HG02870 (cell line): Measurements from ENCODE around the gene SPEF2.

Experiments used
- ATAC-seq: cut with Tn5 transposase; IDR thresholded peaks from one replicate; pipeline ENCODE4 v1.9.1; 2021; ENCODE audit warnings: mild to moderate bottlenecking, moderate library complexity; ENCODE audit not compliant: unreplicated experiment

The SPEF2 gene

GRCh38 chr5:35698047-35698808 is 80.6 kb downstream of the SPEF2 start:
- ATAC-seq = no peak

DNA sequence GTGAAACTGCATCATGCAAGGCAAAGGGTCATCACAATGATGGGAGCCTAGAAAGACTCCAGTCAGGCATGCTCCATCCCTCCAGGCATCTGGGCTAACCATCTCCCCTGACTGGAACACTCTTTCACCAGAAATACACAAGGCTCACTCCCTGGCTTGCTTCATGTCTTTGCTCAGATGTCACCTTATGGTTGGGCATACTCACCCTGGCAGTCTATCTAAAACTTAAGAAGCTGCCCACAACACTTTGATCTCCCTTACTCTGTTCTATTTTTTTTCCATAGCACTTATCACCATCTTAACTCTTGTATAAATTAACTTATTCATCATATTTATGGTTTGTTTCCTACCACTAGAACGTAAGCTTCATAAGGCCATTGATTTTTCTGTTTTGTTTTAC is 90.0 kb downstream of the SPEF2 start:
- no peak for ATAC-seq

- no peak for ATAC-seq
Observed at GRCh38 chr5:35709688-35710087, 92.0 kb downstream of the SPEF2 start.

DNA sequence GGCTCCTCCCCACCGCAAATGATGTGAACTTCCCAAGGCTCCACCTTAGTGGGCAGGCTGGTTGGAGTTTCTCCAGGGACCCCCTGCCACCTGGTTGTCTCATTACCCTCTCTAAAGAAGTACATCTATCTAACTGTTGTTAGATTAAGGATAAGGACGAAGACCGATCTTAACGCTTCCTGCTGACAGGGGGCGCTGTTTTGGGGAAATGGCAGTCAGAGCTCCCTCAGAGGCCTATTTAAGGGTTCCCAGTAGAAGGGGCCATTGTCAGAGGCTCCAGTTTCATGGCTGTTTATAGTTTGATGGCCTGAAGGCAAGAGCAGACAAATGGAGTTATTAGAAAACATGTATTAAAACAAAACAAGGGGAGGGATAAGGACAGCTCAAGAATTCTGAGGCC is 100.1 kb downstream of the SPEF2 start:
- no peak for ATAC-seq

DNA sequence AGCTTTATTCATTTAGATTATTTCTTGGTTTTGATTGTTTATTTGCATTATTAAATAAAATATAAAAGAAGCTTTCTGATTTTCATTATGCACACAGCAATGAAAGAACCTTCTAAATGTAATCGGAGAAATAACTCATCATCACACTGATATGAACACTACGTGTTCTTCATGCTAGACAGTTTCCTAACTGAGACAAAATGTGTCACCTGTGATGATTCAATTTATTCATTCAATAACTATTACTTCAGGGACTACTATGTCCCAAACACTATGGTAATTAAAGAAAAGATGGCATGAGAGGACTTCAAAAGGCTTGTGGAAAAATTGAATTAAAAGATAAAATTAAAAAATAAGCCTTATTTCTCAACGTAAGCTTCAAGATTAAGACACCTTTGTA is 118.1 kb downstream of the SPEF2 start:
- no peak for ATAC-seq

- no peak for ATAC-seq
Observed at GRCh38 chr5:35736280-35736679, 118.6 kb downstream of the SPEF2 start.

- ATAC-seq = no peak
Observed at GRCh38 chr5:35741126-35741716, 123.6 kb downstream of the SPEF2 start.

GRCh38 chr5:35741971-35742370 is 124.3 kb downstream of the SPEF2 start:
- no peak for ATAC-seq

DNA sequence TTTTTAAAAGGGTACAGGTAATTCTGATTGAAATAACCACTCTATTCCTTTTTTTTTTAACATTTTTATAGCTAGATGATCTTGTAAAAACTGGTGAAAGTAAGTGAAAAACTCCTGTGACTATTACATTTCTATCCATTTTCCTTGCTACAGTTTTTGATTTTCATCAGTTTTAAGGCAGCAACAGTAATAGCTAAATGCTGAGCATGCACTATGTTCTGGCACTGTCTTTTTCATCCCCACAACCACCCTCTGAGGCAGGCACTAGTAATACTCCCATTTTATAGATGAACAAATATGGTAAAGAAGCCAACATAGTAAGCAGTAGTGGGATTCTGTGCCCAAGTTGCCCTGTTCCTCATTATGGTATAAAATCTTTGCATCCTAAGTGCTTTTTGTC is 126.0 kb downstream of the SPEF2 start:
- no peak for ATAC-seq

- ATAC-seq = no peak
Observed at GRCh38 chr5:35745193-35745592, 127.5 kb downstream of the SPEF2 start.

DNA sequence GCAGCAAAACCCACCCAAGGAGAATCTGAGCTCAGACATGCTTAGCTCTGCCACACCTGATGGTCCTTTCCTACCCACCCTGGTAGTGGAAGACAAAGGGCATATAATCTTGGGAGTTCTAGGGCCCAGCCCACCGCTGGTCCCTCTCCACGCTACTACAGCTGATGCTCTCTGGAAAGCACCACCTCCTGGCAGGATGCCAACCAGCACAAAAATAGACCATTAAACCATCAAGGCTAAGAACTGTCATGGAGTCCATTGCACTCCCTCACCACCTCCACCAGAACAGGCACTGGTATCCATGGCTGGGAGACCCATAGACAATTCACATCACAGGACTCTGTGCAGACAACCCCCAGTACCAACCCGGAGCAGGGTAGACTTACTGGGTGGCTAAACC is 128.0 kb downstream of the SPEF2 start:
- ATAC-seq = no peak

DNA sequence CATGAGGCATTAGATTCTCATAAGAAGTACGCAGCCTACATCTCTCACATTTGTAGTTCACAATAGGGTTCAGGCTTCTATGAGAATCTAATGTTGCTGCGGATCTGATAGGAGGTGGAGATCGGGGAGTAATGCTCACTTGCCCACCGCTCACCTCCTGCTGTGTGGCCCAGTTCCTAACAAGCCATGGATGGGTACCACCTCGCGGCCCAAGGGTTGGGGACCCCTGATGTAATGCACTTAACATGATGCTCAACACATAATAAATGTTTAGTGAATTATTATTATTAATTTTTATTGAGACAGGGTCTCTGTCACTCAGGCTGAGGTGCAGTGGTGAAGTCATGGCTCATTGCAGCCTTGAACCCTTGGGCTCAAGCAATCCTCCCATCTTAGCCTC is 134.3 kb downstream of the SPEF2 start:
- ATAC-seq = no peak

GRCh38 chr5:35753500-35753899 is 135.8 kb downstream of the SPEF2 start:
- no peak for ATAC-seq

DNA sequence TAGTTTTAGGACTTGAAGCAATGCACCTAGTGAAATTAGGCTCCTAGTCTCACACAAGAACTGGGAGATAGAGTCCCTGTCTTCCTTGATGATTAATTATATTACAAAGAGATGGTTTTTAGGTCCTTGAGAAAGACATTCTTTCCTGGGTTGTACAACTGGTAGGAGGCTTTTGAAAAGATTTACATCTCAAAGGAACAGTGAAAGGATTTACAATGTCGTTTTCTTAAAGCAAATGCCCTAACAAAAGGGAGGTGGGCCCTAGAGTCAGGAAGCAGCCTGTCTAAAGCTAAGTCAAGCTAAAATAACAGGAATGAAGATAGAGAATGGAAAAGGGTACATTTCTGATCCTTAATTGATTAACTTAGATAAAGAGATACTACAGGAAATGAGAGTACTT is 136.8 kb downstream of the SPEF2 start:
- no peak for ATAC-seq

GRCh38 chr5:35755966-35756365 is 138.3 kb downstream of the SPEF2 start:
- no peak for ATAC-seq

- ATAC-seq = no peak
Observed at GRCh38 chr5:35758151-35758724, 140.6 kb downstream of the SPEF2 start.

DNA sequence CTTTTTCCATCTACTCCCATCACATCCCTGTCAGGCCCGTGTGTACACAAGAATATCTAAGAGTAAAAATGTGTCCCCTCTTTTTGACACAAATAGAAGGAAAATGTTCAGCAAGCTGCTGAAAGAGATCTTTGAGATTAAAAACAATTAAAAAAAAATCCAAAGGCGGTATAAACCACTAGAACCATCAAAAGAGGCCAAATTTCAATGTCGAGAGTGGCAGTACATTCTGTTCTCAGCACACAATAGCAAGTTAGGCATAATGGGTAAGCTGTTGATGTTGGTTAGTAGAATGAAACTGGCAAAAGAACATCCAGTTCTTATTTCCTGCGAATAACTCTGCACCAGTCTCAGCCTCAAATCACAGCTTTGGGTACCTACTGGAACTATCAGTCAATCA is 143.9 kb downstream of the SPEF2 start:
- no peak for ATAC-seq

GRCh38 chr5:35762368-35762767 is 144.7 kb downstream of the SPEF2 start:
- ATAC-seq = no peak

- no peak for ATAC-seq
Observed at GRCh38 chr5:35765921-35766320, 148.3 kb downstream of the SPEF2 start.

DNA sequence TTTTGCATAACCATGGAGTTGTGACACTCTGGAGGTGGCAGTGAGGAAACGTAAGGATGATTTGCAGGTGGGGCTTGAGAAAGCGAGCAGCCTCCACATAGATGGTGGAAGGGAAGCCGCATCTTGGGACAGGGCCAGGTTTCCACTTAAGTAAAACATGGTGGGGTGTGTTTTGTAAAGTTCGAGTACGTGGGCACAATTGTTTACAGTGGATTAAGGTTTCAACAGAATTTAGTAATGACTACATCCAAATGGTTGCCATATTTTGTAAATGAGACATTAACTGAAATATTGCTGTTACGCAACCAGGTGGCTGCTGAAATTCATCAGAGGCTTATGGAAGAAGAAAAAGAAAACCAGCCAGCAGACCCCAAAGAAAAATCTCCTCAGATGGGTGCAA is 153.6 kb downstream of the SPEF2 start:
- ATAC-seq = no peak

- ATAC-seq = no peak
Observed at GRCh38 chr5:35771839-35772238, 154.2 kb downstream of the SPEF2 start.

DNA sequence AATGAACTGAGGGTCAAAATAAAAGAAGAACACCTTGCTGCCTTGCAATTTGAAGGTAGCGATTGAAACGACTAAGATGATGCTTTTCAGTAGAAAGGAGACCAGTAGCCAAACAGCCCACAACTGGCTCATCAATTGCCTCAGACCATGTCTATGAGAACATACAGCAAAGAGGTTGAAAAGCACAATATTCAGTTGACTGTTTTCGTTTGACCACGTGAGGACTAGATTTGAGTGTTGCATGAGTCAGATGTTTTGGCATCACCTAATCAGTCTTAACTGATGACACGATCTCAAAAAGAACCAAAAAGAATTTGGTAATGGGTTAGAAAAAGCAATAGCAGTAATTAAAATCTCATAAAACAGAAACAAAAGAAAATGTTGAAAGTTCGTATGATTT is 156.3 kb downstream of the SPEF2 start:
- ATAC-seq = no peak
